Measurements from ENCODE around the gene SLC9A6.

SLC9A6 gene

GRCh38 chrX:135985157-135985972 is at the start of gene SLC9A6:
SLC9A6 (plus strand) TSS chrX:135985435; CDS start chrX:135985659, 224 bp downstream.
- DNase-seq (ENCODE audit: low read depth): no peak
- H3K4me3 ChIP-seq (ENCODE audit: low read depth, low read length): peak within 1 kb of the TSS; percentile 67
- in situ Hi-C loops (cut with HindIII; ENCODE audit: low sequenced_read_pairs): no loop called here
- no peak for TF ChIP-seq CTCF (IDR thresholded peaks at IDR 0.05; ENCODE audit: low read depth, low read length, missing control alignments)

- H3K4me3 ChIP-seq (ENCODE audit: low read depth, low read length): no peak overlapping the region
- DNase-seq (ENCODE audit: low read depth): no peak
- in situ Hi-C loops (cut with HindIII; ENCODE audit: low sequenced_read_pairs): no loop called here
- TF ChIP-seq CTCF (IDR thresholded peaks at IDR 0.05; ENCODE audit: low read depth, low read length, missing control alignments): no peak
Measured at GRCh38 chrX:135944486-135944885, 40.7 kb upstream of the SLC9A6 start.

- in situ Hi-C loops (cut with HindIII; ENCODE audit: low sequenced_read_pairs): no loop called here
- no peak for TF ChIP-seq CTCF (IDR thresholded peaks at IDR 0.05; ENCODE audit: low read depth, low read length, missing control alignments)
- no peak for DNase-seq (ENCODE audit: low read depth)
- H3K4me3 ChIP-seq (ENCODE audit: low read depth, low read length): no peak overlapping the region
Measured at GRCh38 chrX:135951291-135951690, 33.9 kb upstream of the SLC9A6 start.

- in situ Hi-C loops (cut with HindIII; ENCODE audit: low sequenced_read_pairs): no loop called here
- peak; percentile 11 for TF ChIP-seq CTCF (IDR thresholded peaks at IDR 0.05; ENCODE audit: low read depth, low read length, missing control alignments)
- peak overlapping the region; percentile 53 for H3K4me3 ChIP-seq (ENCODE audit: low read depth, low read length)
- no peak for DNase-seq (ENCODE audit: low read depth)
Measured at GRCh38 chrX:135973025-135973547, 12.1 kb upstream of the SLC9A6 start.

- peak within 1 kb of the TSS; percentile 53 for H3K4me3 ChIP-seq (ENCODE audit: low read depth, low read length)
- TF ChIP-seq CTCF (IDR thresholded peaks at IDR 0.05; ENCODE audit: low read depth, low read length, missing control alignments): no peak
- DNase-seq (ENCODE audit: low read depth): peak; percentile 53
- in situ Hi-C loops (cut with HindIII; ENCODE audit: low sequenced_read_pairs): no loop called here
Measured at GRCh38 chrX:135973548-135974278, 11.5 kb upstream of the SLC9A6 start, which contains the start of gene MMGT1. MMGT1 (minus strand) TSS chrX:135973988; CDS start chrX:135973675, 313 bp downstream.

- TF ChIP-seq CTCF (IDR thresholded peaks at IDR 0.05; ENCODE audit: low read depth, low read length, missing control alignments): no peak
- DNase-seq (ENCODE audit: low read depth): peak; percentile 24
- in situ Hi-C loops (cut with HindIII; ENCODE audit: low sequenced_read_pairs): no loop called here
- H3K4me3 ChIP-seq (ENCODE audit: low read depth, low read length): peak overlapping the region; percentile 33
Measured at GRCh38 chrX:135974279-135974856, 10.9 kb upstream of the SLC9A6 start.
